Lower leg skin (tissue), 4 donors: ENCODE measurements around the gene FHOD3. TPM values are rescaled to one million over a fixed set of nuclear protein-coding genes. Genes with fewer than 3 reads are reported as not detected.

Experiments used
- DNase-seq, 2 donors: peaks; one replicate each; pipeline ENCODE4 v3.0.0-alpha.2; 2019; ENCODE audit warnings: low spot score in 2 of 2
- H3K4me3 ChIP-seq: fragments of 200-600 bp; sonication (generic); 2 replicates; pipeline ENCODE4 v1.5.1; 2017; ENCODE audit warnings: mild to moderate bottlenecking, low read depth; ENCODE audit not compliant: poor library complexity, severe bottlenecking
- CTCF ChIP-seq, 3 donors: fragments of 450-650 bp; IDR thresholded peaks; one replicate each; pipeline ENCODE4 v1.5.1; 2016; ENCODE audit warnings: antibody characterized with exemption in 3 of 3, mild to moderate bottlenecking in 3 of 3, moderate library complexity in 2 of 3
- POLR2A ChIP-seq, 2 donors: fragments of 450-650 bp; IDR thresholded peaks; one replicate each; pipeline ENCODE4 v1.6.1; 2016 to 2017; ENCODE audit warnings: antibody characterized with exemption in 2 of 2, mild to moderate bottlenecking in 1 of 2, moderate library complexity in 1 of 2
- WGBS, 2 donors: methylation state at CpG; one replicate each; pipeline ENCODE4 v1.1.5; 2018; 5-methylcytosine and 5-hydroxymethylcytosine counted together
- intact Hi-C: fragments of 100-400 bp; cut with DNase I; formaldehyde crosslinking; loops from one replicate; pipeline ENCODE4 v1.15.0; 2023; ENCODE audit warnings: low total_unique reads
- total RNA-seq, 4 donors: library from RNA; depleted of rRNA; stranded (reverse); fragments of >200 nt; gene quantifications; one replicate each; pipeline ENCODE4 v1.1.0, GENCODE V29; 2016

FHOD3 gene
- total RNA-seq, 4 donors from 2014 or later: 5.3 to 15.1 (median 7.8) TPM

- no peak for DNase-seq
- intact Hi-C loops: no loop called here
- no peak overlapping the region for H3K4me3 ChIP-seq
- 95 to 97% methylated on average over 4 of the region's 4 CpGs for WGBS, 2 donors
- no peak for TF ChIP-seq POLR2A (IDR thresholded peaks at IDR 0.05)
- TF ChIP-seq CTCF (IDR thresholded peaks at IDR 0.05): no peak
These were observed 524.2 kb downstream of the FHOD3 start for GRCh38 chr18:36821681-36822080.

DNA sequence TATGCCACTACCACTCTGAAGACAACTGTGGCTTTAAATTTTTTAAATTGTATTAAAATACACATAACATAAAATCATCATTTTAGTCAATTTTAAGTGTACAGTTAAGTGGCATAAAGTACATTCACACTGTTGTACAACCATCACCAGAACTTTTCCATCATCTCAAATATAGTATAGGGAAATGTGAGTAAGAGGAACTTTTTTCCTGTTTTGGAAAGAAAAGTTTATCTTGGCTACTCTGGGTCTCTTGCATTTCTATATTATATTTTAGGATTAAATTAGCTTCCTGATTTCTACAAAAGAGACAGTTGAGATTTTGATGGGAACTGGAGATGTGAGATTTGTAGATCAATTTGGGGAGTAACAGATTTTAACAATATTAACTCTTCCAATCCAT lies 528.0 kb downstream of the FHOD3 start:
- no peak for TF ChIP-seq CTCF (IDR thresholded peaks at IDR 0.05)
- no peak for TF ChIP-seq POLR2A (IDR thresholded peaks at IDR 0.05)
- intact Hi-C loops: no loop called here
- no peak for DNase-seq
- H3K4me3 ChIP-seq: no peak overlapping the region

GRCh38 chr18:36826556-36826955 lies 529.0 kb downstream of the FHOD3 start:
- 83 to 88% methylated on average over 3 of the region's 3 CpGs for WGBS, 2 donors
- no peak for DNase-seq
- intact Hi-C loops: no loop called here
- H3K4me3 ChIP-seq: no peak overlapping the region
- TF ChIP-seq POLR2A (IDR thresholded peaks at IDR 0.05) (no peak), CTCF (IDR thresholded peaks at IDR 0.05) (no peak)

- DNase-seq: peak; percentile 35 to 85
- TF ChIP-seq POLR2A (IDR thresholded peaks at IDR 0.05): no peak
- no peak for TF ChIP-seq CTCF (IDR thresholded peaks at IDR 0.05)
- intact Hi-C loops: no loop called here
- peak overlapping the region; percentile 76 for H3K4me3 ChIP-seq
- WGBS, 2 donors: 1 to 2% methylated on average over 17 to 18 of the region's 18 CpGs
These were observed 530.7 kb downstream of the FHOD3 start for GRCh38 chr18:36828157-36828629.

DNA sequence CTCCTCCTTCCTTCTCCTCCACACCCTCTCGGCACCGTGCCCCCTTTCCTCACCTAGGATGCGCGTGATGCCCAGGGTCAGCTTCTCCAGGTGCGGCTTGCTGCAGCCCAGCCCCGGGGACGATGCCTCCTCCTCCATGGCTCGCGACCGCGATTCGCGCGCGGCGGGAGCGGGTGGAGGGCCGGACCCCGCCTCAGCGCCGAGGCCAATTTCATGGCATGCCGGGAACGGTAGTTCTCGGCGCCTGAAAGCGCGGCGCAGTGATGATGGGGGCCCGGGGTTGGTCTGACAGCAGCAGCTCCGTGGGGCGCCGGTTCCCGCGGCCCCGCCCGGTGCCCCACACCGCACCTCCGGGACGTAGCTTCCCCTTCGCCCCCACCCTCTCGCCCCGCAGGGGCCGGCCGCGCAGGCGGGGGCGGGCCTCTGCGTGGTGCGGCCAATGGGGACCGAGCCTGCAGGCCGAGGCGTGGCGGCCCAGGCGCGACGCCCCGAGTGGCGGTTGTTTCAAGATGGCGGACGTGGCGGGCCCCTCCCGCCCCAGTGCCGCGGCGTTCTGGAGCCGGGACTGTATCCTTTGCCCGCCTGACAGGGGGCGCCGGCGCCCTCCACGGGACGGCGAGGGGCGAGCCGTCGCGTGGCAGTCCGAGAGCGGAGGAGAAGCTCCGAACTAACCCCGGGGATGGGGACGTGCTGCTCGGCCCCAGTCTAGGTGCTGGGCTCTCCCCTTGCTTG lies 531.3 kb downstream of the FHOD3 start, which contains the start of the genes KIAA1328 and TPGS2:
KIAA1328 (plus strand) TSS at position 498 of the 732 bp plus-strand sequence; CDS start at position 510, 12 bp downstream.
TPGS2 (minus strand) TSS at position 373 of the 732 bp plus-strand sequence; CDS start at position 138, 235 bp downstream.
- intact Hi-C loops: no loop called here
- DNase-seq: peak; percentile 76 to 96
- H3K4me3 ChIP-seq: peak within 1 kb of the TSS; percentile 76
- 1% methylated on average over 16 to 57 of the region's 83 CpGs for WGBS, 2 donors
- TF ChIP-seq POLR2A (IDR thresholded peaks at IDR 0.05) (no peak), CTCF (IDR thresholded peaks at IDR 0.05) (no peak)

Other genes with a start within 250 kb of the FHOD3 start
- gene RPRD1A, start 230.2 kb upstream of the FHOD3 start, total RNA-seq: 10 to 100 TPM; 30.1 to 55.9 (median 46.9) TPM
- 100 to 1,000 TPM in 1 of 4 donors, 10 to 100 TPM in 3; 64.3 to 137 (median 83.2) TPM for gene SLC39A6, start 168.4 kb upstream of the FHOD3 start, total RNA-seq
- gene ELP2, start 167.8 kb upstream of the FHOD3 start, total RNA-seq: 10 to 100 TPM; 52.6 to 67.6 (median 59.7) TPM
- 1 to 10 TPM; 1.1 to 6.2 (median 4.1) TPM for gene MOCOS, start 110.2 kb upstream of the FHOD3 start, total RNA-seq